Measurements from ENCODE around the gene LHFPL3.

LHFPL3 gene

DNA sequence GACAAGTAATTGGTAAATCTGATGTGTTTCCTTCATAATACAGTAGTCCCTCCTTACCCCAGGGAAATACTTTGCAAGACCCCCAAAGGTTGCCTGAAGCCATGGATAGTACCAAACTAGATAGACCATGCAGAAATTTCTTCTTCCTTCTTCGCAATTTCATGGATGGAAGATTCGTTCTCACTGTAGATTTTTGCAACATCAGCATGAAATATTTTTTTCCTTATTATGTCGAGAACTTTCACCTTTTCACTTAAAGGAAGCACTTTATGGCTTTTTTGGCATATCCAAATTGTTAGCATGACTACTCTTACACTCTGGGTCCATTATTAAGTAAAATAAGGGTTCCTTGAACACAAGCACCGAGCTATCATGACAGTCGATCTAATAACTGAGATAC lies 333.2 kb downstream of the LHFPL3 start:
- no peak for TF ChIP-seq NFRKB (IDR thresholded peaks at IDR 0.05)
- TF ChIP-seq SP1 (IDR thresholded peaks at IDR 0.05) = no peak
- no peak for TF ChIP-seq HDGF (IDR thresholded peaks at IDR 0.05; ENCODE audit: borderline replicate concordance)
- TF ChIP-seq L3MBTL2 (conservative IDR thresholded peaks at IDR 0.05) = no peak
- no peak for TF ChIP-seq CTBP1 (IDR thresholded peaks at IDR 0.05; ENCODE audit: borderline replicate concordance)
- TF ChIP-seq ARNT (IDR thresholded peaks at IDR 0.05) = no peak
- TF ChIP-seq ZNF384 (IDR thresholded peaks at IDR 0.05) = no peak
- no peak for TF ChIP-seq LEF1 (IDR thresholded peaks at IDR 0.05; ENCODE audit: borderline replicate concordance)
- TF ChIP-seq SUZ12 (IDR thresholded peaks at IDR 0.05) = no peak
- no peak for TF ChIP-seq FOXK2 (IDR thresholded peaks at IDR 0.05)
- no peak for TF ChIP-seq TARDBP (IDR thresholded peaks at IDR 0.05)
- ChIA-PET CTCF (interaction anchor here (0.7 kb wide), 1 partner anchor 252 kb away, joined by 4 read pairs; no protein-coding TSS in a partner anchor), POLR2A (no interaction called here)

DNA sequence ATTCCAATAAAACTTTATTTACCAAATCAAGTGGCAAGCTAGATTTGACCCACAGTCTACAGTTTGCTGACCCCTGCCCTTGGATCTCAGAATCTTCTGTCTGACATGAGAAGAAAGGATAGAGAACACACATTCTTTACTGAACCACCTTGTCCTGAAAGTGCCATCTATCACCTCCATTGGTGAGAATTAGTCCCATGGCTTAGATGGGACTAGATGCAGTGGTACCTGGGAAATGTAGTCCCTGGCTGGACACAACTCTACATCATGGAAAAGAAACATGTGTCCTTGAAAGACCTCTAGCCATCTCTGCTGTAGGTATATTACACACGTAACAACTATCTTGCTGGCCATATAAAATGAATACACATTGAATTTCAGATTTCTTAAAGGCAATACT lies 336.2 kb downstream of the LHFPL3 start:
- CTCF ChIA-PET = no interaction called here
- TF ChIP-seq, protein P1, sequence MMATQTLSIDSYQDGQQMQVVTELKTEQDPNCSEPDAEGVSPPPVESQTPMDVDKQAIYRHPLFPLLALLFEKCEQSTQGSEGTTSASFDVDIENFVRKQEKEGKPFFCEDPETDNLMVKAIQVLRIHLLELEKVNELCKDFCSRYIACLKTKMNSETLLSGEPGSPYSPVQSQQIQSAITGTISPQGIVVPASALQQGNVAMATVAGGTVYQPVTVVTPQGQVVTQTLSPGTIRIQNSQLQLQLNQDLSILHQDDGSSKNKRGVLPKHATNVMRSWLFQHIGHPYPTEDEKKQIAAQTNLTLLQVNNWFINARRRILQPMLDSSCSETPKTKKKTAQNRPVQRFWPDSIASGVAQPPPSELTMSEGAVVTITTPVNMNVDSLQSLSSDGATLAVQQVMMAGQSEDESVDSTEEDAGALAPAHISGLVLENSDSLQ (IDR thresholded peaks at IDR 0.05) = no peak
- TF ChIP-seq SP1 (IDR thresholded peaks at IDR 0.05) (no peak), TARDBP (IDR thresholded peaks at IDR 0.05) (no peak), L3MBTL2 (conservative IDR thresholded peaks at IDR 0.05) (no peak), NFRKB (IDR thresholded peaks at IDR 0.05) (no peak), FOXA1 (IDR thresholded peaks at IDR 0.05) (no peak), LEF1 (IDR thresholded peaks at IDR 0.05; ENCODE audit: borderline replicate concordance) (no peak), CTBP1 (IDR thresholded peaks at IDR 0.05; ENCODE audit: borderline replicate concordance) (no peak)
- POLR2A ChIA-PET = no interaction called here
- no peak for DNase-seq (ENCODE audit: extremely low spot score)

More for the DNA sequence above, 333.2 kb downstream of the LHFPL3 start:
- DNase-seq (ENCODE audit: extremely low spot score) = no peak

DNA sequence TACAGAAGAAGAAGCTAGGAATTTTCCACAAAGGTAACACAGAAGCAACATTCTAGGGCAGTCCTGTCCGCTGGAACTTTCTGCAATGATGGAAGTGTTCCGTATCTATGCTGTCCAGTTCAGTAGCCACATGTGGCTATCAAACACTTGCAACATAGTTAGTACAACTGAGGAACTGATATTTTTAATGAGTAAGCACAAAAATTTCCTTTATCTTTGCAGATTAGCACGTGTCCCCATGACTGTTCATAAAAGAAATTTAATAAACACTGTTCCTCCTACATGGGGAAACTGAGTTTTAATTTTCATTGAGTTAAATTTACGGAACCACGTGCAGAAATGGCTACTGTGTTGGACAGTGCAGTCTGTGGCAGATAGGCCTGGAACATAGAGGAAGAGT lies 349.2 kb downstream of the LHFPL3 start:
- ChIA-PET CTCF (no interaction called here), POLR2A (no interaction called here)
- no peak for DNase-seq (ENCODE audit: extremely low spot score)
- TF ChIP-seq ARNT (IDR thresholded peaks at IDR 0.05) (no peak), NFRKB (IDR thresholded peaks at IDR 0.05) (no peak)

DNA sequence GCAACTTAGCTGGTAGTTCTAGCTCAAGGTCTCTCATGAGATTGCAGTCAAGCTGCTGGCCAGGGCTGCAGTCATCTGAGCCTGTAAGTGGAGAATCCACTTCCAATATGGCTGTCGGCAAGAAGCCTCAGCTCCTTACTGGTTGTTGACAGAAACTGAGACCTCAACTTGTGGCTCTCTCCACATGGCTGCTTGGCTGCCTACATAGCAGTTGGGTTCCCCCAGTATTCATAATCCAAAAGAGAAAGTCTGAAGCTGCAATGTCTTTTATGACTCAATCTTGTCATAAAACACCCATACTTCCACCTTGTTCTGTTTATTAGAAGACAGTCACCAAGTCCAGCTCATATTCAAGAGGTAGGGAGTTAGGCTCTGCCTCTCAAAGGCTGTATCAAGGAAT lies 350.7 kb downstream of the LHFPL3 start:
- POLR2A ChIA-PET = no interaction called here
- CTCF ChIA-PET = no interaction called here
- no peak for TF ChIP-seq L3MBTL2 (conservative IDR thresholded peaks at IDR 0.05)
- TF ChIP-seq ARNT (IDR thresholded peaks at IDR 0.05) = no peak
- no peak for TF ChIP-seq CTBP1 (IDR thresholded peaks at IDR 0.05; ENCODE audit: borderline replicate concordance)
- TF ChIP-seq ELF4 (IDR thresholded peaks at IDR 0.05) = no peak
- TF ChIP-seq, protein P1 (IDR thresholded peaks at IDR 0.05) = no peak
- no peak for TF ChIP-seq TARDBP (IDR thresholded peaks at IDR 0.05)
- no peak for TF ChIP-seq NFRKB (IDR thresholded peaks at IDR 0.05)
- no peak for TF ChIP-seq SP1 (IDR thresholded peaks at IDR 0.05)
- DNase-seq (ENCODE audit: extremely low spot score) = no peak

DNA sequence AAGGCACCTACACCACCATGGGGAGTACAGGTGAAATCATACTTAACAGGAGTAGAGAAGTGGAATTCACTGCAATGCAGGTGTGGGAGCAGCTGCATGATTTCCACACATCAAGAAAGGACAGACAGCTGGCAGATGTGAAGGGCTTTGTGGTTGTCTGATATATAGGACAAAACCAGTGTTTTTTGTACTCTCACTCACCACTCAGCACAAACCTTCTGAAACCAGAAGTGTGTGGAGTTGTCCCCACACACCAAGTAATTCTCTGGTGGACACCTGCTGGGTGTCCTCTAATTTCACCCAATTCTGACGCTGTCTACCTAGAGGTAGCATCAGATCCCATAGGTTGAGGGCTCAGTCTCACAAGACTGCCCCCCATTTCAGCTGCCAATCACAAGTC lies 357.9 kb downstream of the LHFPL3 start:
- POLR2A ChIA-PET = no interaction called here
- TF ChIP-seq CTBP1 (IDR thresholded peaks at IDR 0.05; ENCODE audit: borderline replicate concordance) = no peak
- no peak for TF ChIP-seq LEF1 (IDR thresholded peaks at IDR 0.05; ENCODE audit: borderline replicate concordance)
- TF ChIP-seq HDGF (IDR thresholded peaks at IDR 0.05; ENCODE audit: borderline replicate concordance) = no peak
- TF ChIP-seq ARNT (IDR thresholded peaks at IDR 0.05) = no peak
- no peak for TF ChIP-seq ELF4 (IDR thresholded peaks at IDR 0.05)
- no peak for TF ChIP-seq NFRKB (IDR thresholded peaks at IDR 0.05)
- TF ChIP-seq FOXM1 (IDR thresholded peaks at IDR 0.05; ENCODE audit: borderline replicate concordance) = no peak
- TF ChIP-seq FOXA1 (IDR thresholded peaks at IDR 0.05) = no peak
- no peak for TF ChIP-seq TARDBP (IDR thresholded peaks at IDR 0.05)
- TF ChIP-seq BHLHE40 (IDR thresholded peaks at IDR 0.05; ENCODE audit: borderline replicate concordance) = no peak
- TF ChIP-seq, protein P1 (IDR thresholded peaks at IDR 0.05) = no peak
- no peak for TF ChIP-seq SP1 (IDR thresholded peaks at IDR 0.05)
- TF ChIP-seq FOXK2 (IDR thresholded peaks at IDR 0.05) = no peak
- CTCF ChIA-PET = no interaction called here
- no peak for DNase-seq (ENCODE audit: extremely low spot score)

DNA sequence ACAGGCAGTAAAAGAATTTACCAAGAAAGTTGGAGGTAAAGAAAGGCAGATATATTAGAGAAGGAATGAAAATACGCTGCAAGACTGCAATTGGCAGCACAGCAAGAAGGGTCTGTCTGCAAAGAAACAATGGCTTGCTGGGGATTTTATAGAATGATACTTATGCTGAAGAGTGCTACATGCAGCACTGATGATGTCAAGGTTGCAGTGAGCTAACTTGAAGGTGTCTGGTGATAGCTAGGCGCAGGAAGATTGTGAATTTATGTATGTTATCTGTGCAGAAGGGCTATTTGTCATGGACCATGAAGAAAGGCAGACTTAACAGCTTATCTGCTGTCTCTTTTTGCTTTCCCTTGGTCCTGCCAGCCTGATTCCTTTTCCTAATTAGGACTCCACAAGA lies 366.3 kb downstream of the LHFPL3 start:
- no peak for TF ChIP-seq NFRKB (IDR thresholded peaks at IDR 0.05)
- no peak for TF ChIP-seq SP1 (IDR thresholded peaks at IDR 0.05)
- TF ChIP-seq SUZ12 (IDR thresholded peaks at IDR 0.05) = no peak
- no peak for TF ChIP-seq TARDBP (IDR thresholded peaks at IDR 0.05)
- TF ChIP-seq LEF1 (IDR thresholded peaks at IDR 0.05; ENCODE audit: borderline replicate concordance) = no peak
- TF ChIP-seq FOXA1 (IDR thresholded peaks at IDR 0.05) = no peak
- TF ChIP-seq CTBP1 (IDR thresholded peaks at IDR 0.05; ENCODE audit: borderline replicate concordance) = no peak
- TF ChIP-seq ARNT (IDR thresholded peaks at IDR 0.05) = no peak
- TF ChIP-seq ZNF384 (IDR thresholded peaks at IDR 0.05) = no peak
- TF ChIP-seq, protein P1 (IDR thresholded peaks at IDR 0.05) = no peak
- no peak for TF ChIP-seq FOXM1 (IDR thresholded peaks at IDR 0.05; ENCODE audit: borderline replicate concordance)
- TF ChIP-seq BHLHE40 (IDR thresholded peaks at IDR 0.05; ENCODE audit: borderline replicate concordance) = no peak
- TF ChIP-seq L3MBTL2 (conservative IDR thresholded peaks at IDR 0.05) = no peak
- DNase-seq (ENCODE audit: extremely low spot score) = no peak
- CTCF ChIA-PET = no interaction called here
- POLR2A ChIA-PET = no interaction called here

Measured in HEK293T (cell line).